Mammary epithelial cell (primary cell): ENCODE results near the gene SDCBP2.

Experiments used
- EZH2 ChIP-seq: IDR thresholded peaks from 2 replicates; pipeline ENCODE4 v1.6.1; 2012; ENCODE audit warnings: low read length, inconsistent platforms, borderline replicate concordance
- TF ChIP-seq, protein P1 (sequence below), 2 donors: IDR thresholded peaks in 1 of 2; conservative IDR thresholded peaks in 1 of 2; 2 replicates each; pipeline ENCODE4 v1.5.1; 2011 to 2012; ENCODE audit warnings: inconsistent platforms in 2 of 2, low read length in 2 of 2, mild to moderate bottlenecking in 2 of 2, control low read depth in 1 of 2, low read depth in 1 of 2; ENCODE audit not compliant: insufficient read depth in 1 of 2; ENCODE audit errors: extremely low read depth in 1 of 2

- TF ChIP-seq, protein P1, sequence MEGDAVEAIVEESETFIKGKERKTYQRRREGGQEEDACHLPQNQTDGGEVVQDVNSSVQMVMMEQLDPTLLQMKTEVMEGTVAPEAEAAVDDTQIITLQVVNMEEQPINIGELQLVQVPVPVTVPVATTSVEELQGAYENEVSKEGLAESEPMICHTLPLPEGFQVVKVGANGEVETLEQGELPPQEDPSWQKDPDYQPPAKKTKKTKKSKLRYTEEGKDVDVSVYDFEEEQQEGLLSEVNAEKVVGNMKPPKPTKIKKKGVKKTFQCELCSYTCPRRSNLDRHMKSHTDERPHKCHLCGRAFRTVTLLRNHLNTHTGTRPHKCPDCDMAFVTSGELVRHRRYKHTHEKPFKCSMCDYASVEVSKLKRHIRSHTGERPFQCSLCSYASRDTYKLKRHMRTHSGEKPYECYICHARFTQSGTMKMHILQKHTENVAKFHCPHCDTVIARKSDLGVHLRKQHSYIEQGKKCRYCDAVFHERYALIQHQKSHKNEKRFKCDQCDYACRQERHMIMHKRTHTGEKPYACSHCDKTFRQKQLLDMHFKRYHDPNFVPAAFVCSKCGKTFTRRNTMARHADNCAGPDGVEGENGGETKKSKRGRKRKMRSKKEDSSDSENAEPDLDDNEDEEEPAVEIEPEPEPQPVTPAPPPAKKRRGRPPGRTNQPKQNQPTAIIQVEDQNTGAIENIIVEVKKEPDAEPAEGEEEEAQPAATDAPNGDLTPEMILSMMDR (conservative IDR thresholded peaks at IDR 0.05 in 1 of 2, IDR thresholded peaks at IDR 0.05 in 1 of 2; ENCODE audit: extremely low read depth in 1 of 2, insufficient read depth in 1 of 2, low read depth in 1 of 2, low read length in 2 of 2) = no peak
- no peak for TF ChIP-seq EZH2
Observed at GRCh38 chr20:1296922-1297321, 32.0 kb downstream of the SDCBP2 start.
